COLO829 (cell line): ENCODE results near the gene PURA.

Source experiments
- DNase-seq: peaks from one replicate; pipeline ENCODE4 v3.0.0; 2012; ENCODE audit warnings: low spot score

The PURA gene

DNA sequence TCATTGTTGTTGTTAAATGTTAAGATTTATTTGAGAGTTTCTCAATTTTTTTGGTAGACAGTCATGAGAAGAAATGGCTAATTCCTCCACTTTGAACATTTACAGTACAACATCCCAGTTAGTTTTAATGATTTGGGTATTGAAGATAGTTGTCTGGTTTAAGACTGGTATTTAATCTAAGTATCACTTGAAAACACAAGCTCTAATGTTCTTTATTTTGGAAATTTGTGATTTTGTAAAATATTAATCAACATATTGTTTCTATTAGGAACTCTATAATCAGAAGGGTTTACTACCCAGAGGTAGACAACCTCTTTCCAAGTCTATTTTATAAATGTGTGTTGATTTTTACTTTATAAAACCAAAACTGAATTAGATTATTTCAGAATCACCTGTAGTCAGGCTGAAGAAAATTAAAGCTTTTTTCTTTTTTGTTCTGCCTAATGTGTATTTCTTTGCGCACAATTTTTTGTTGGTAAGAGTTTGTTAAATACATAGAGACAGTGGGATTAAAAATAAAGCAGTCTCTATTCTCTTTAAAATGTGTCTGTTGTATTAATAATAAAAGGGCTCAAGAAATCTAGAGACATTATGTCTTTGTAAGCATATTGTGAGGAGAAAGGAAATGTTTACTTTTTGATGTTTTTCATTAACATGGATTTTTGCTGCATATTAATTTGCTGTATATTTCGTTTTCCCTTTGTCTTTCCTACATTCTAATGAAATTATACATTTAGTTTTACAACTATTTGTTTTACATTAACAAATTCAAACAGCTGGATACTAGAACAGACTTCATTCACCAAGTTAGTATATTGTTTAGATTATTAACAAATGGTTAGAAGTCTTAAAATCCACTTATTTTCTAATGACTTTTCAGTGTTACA, 3.9 kb upstream of the PURA start:
- DNase-seq, result no peak

DNA sequence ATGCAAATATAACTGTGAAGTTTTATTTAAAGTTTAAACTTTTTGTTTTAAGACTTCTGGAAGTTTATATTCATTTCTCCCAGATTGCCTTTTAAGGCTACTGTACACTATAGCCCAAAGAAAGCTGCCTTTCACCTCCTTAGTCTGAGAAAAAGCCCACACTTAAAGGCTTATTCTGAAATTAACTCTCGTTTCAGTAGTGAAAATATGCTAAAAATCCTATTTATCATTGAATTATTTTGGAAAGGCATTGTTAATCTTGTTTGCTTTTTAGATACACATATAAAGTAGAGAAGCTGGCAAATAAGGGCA, 3.3 kb upstream of the PURA start:
- DNase-seq, result no peak

DNA sequence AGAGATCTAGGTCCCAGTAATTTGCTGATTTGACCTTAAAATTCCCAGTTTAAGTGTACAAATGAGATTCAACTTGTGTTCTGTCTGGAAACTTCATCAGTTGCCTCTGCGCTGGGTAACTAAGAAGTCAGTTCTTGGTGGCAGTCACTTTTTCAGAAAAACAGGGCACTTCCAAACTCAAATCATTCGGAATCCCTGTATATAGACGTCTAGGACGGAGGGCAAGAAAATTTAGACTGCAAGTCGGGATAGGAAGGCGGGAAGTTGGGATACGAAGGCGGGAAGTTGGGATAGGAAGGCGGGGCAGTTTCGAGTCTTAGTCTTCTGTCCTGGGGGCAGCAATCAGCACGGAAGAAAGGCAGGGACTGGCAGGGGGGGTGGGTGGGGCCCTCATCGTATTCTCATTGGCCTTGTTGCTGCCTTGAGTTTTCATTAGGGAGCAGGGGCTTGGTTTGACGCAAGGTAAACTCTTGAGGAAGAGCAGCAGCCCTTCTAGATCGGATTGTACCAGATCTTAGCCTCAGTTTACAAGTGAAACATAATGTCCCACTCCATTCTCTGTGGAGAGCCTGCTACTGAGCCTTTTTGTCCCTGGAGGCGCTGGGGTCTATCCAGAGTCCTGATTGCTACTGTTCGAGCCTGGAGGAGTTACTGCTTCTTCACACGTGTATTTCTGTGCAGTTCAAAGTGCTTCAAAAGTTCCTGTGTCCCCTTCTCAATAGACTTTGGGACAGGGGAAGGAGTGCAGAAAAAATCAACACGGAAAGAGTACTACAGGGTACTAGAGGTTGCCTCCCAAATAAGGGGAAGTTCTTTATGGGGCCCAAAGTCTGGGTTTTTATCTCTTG, 2.7 kb upstream of the PURA start:
- DNase-seq, result no peak

DNA sequence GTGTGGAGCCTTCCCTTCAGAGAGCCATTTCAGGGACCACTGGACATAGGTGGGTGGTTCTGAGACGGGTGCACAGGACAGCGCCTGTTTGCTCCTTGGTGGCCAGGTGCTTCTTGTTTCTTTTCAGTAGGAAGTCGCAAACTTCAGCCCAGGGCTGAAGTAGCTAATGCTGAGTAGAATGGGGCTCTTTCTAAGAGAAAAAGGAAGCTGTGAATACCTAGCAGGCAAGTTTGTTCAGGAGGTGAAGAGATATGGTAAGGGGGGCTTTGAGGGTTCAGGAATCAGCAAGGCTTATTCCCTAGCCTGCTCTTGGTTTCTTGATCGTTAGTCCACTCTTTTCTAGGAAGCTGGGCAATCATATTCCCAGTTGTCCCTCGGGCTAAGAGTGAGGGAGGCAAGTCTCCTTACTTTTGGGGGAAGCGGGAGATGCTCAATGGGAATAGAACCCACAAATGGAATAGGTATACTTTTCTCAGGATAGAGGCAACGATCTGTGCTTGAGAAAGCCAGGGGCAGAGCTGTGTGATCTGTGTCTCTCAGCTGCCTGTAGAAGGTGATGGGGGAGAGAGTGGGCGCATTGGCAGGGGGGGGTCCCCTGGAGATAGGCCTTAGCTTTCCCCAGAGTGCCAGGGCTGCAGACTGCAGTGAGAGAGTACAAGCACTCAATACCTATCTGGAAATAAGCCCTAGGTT, 1.9 kb upstream of the PURA start:
- no peak for DNase-seq

DNA sequence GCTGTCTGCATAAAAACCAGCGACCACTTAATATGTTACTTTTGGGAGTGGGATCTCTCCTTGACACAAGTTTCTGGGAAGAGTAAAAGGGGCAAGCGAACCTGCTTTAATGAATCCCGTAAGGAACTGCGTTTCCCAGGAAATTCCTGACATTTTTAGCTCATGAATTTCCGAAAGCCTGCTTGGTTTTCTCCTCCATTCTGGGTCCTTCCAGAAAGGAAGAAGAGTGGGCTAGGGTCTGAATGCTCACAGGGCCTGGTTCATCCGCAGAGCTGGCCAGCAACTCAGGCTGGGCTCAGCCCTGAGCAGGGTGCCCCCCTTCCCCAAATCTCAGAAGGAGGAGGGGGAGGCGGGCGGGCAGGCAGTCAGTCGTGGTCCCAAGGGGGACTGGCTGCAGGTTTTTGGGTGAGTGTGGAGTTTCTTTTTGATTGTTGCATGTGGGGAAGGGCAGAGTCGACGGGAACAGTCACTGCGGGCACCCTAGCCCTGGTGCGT, 1.2 kb upstream of the PURA start:
- no peak for DNase-seq

DNA sequence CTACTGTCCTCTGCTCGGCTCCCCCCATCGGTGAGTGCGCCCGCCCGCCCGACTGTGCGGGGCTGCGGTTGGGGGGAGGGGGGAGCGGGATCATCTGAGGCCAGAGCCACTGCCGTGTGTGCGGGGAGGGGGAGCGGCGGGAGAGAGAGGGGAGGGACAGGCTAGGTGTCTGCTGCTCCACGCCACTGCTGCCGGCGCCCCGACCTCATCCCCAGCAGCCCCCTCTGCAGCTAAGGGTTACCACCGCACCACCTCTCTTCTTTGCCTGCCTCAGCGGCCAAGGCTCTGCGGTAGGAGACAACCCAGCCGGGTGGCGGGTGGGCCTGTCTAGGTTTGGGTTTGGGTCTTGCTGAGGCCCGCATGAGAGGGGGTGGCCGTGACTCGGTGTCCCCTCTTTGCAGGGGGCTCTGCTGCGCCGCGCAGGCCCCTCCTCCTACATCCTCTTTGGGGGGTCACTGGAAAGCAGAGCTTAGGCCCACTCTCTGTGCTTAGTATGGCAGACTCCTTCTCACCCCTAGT, 670 bp upstream of the PURA start:
- DNase-seq, result no peak

DNA sequence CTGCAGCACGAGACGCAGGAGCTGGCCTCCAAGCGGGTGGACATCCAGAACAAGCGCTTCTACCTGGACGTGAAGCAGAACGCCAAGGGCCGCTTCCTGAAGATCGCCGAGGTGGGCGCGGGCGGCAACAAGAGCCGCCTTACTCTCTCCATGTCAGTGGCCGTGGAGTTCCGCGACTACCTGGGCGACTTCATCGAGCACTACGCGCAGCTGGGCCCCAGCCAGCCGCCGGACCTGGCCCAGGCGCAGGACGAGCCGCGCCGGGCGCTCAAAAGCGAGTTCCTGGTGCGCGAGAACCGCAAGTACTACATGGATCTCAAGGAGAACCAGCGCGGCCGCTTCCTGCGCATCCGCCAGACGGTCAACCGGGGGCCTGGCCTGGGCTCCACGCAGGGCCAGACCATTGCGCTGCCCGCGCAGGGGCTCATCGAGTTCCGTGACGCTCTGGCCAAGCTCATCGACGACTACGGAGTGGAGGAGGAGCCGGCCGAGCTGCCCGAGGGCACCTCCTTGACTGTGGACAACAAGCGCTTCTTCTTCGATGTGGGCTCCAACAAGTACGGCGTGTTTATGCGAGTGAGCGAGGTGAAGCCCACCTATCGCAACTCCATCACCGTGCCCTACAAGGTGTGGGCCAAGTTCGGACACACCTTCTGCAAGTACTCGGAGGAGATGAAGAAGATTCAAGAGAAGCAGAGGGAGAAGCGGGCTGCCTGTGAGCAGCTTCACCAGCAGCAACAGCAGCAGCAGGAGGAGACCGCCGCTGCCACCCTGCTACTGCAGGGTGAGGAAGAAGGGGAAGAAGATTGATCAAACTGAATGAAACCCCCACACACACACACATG, 654 bp downstream of the PURA start:
- no peak for DNase-seq

DNA sequence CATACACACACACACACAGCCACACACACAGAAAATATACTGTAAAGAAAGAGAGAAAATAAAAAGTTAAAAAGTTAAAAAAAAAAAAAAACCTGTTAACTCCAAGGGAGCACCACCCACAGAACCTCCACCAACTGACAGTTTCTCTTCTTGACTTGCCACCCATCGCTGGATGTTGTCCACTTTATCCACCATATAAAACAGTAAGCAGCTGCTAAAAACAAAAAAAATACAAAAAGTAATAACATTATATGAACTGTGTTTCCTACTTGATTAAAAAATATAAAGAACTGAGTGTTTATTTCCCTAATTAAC, 1.2 kb downstream of the PURA start:
- DNase-seq, result no peak

DNA sequence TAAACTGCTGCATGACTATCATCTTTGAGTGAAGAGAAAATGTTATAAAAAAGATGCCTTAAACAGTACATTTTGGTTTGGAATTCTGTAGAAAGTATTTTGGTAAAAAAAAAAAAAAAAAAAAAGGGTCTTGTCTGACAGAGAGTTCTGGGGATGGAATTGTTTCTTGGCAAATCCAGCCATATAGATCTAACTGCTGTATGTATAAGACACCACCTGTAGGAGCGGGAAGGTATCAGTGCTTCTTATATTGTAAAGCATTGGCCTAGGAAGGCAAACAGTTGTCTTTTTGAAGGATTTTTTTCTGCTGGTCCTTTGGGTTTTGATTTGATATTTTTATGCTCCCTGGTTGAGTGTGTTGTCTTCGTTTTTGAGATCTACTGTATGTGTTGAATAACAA, 2.8 kb downstream of the PURA start:
- DNase-seq, result no peak

DNA sequence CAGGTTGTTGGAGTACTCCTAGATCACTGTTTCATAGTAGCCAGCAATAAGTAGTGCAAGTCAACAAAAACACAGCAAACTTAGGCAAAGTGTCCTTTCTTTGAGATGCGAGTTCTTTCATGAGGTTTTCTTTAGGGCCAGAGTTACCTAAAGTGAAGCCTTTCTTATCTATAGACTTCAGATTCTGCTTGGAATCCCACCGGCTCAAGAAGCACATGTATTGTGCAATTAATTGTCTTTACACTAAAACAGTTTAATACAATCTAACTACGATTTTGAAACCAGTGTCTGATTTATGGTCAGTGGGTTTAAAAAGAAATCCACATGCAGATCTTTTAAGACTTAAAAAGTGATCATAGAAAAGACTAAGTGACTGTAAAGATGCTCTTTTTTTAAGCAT, 3.6 kb downstream of the PURA start:
- DNase-seq, result no peak

DNA sequence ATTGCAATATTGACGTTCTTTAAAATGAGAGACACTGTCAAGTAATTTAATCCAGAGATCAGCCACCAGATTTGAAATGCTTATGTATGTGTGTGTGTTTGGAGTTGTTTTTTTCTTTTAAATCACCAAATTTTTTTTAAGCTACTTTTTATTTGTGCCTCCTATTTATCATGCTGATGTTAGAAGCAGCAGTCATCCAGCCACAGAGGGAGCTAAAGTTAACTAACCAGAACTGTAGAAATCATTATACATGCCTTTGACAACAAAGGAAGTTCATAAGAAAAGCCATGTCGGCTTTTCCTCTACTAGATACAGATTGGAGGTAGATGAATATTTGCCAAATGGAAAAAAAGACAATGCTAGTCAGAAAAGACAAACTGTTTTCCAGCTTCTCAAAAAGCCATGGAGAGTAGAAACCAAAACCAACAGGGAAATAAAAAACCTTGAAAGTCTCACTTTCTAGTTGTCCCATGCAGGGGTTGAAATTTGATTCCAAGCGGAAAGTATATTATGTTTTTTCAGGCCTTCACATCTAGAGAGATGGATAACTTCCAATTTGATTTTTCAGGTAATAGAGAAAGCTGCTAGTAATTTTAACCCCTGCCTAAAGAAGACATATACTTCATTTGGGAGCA, 4.5 kb downstream of the PURA start:
- DNase-seq, result no peak

DNA sequence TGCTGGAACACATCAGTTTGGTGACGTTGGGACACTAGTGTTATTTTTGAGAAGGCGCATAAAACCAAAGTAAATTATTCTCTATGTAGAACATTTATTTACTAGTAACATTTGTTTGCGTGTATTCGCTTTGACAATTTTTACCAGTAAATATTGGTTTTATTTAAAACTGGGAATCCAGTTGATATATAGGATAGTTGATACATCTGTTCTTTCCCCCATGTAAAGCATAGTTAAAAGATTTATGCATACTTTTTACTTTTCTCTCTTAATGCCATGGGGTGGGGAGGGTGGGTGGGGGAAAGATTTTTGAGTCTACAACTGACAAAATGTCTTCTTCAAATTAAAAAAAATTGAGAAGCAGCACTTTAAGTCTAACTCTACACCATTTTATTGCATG, 11.7 kb downstream of the PURA start, which contains the start of gene IGIP:
Gene IGIP, plus strand, starts transcription at position 301 of the 400 bp plus-strand sequence. CDS start 2,540 bp downstream, outside the sequence.
- DNase-seq, result no peak

DNA sequence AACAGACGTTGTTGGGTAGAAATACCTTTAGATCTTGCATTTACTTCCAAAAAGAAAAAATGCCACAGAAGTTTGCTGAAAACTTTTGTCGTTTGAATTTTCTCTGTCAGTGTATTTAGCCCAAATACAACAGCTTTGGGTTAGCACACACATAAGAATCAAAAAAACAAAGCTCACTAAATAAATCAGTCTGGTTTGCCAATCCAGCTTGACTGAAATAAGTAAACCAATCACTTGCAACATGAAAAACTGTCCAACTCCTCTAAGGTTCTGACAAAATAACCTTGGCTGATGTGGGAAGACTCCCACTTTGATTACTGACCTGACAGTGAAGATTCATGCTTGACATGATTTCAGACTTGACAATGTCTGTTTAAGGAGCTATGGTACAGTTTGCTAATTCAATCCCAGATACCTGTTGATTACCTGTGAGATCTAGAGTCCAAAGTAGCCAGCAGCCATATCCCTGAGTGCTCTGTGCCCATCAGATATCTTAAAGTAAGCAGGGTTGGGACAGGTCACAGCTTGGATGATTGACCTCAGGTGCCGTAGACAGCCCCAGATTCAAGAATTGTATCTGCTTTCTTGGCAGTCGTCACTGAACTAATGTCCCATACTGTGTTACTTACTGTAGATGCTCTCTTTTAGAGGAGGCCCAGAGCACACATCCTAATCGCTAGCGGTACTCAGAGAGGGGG, 12.6 kb downstream of the PURA start:
- DNase-seq, result no peak

DNA sequence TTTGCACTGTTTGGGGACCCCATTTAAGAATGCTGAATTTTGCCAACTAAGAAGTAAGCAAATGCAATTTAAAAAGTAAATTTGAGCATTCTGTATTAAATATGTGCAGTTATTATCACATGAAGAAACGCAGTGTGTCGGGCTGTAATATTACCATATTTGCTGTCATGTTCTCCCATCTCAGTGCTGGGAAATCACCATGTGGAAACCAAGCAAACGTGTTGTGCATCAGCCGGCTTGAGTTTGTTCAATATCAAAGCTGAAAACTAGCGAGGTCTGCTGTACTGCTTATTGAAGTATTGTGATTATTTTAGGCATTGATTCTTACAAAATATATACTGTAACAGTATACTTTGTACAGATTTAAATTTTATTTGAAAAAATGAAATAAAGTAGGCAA, 14.5 kb downstream of the PURA start:
- no peak for DNase-seq

DNA sequence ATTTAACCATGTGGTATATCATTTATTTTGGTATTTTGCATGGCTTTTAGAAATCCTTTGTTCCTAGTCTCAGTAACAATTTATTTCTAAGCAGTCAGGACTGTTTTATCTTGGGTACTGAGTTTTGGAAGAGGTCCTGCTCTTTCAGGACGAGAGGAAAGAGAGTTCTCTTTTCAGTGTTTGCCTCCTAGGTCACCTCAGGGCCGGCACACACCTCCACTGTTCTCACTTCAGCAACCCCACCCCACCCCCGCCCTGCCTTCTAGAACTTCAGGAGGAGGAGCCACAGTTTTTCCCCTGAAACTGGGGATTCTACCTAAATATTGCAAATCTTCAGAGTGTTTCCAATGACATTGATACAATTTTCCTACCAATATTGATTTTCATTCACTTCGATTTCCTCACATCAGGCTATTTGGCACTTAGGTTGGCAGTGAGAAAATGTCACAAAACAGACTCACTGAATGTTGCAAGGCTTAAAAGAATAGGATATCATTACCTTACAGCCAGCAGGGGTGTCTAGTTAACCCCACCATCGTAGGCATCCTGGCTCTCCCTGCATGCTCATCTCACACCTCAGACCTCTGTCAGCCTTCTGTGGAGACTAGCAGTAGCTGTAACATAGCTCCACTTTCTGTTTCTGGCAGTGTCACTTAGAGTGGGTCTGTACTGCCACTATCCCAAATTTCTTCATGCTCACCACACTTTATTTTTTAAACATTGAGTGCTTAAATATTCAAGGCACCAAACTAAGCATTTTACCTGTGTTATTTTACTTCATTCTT, 17.2 kb downstream of the PURA start:
- no peak for DNase-seq

DNA sequence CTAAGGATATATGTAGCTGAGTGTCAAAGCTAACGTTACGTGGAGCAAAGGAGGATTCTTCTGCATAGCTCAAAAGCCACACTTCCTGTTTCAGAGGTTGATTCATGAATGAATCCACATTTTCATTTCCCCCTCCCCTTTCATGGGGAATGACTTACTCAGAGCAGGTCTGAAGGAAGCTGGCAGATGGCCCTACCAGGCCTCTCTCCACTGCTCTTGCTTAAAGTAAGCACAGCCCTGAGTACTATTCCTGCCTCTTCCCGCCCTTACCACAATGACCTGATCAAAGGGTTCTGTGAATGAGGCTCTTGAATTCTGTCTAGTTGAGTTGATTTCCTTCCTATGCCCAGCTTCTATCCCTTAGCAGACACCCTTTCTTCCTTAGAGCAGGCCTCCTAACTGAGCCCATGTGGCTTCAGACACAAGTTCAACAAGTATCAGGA, 18.1 kb downstream of the PURA start:
- DNase-seq, result peak; percentile 76

DNA sequence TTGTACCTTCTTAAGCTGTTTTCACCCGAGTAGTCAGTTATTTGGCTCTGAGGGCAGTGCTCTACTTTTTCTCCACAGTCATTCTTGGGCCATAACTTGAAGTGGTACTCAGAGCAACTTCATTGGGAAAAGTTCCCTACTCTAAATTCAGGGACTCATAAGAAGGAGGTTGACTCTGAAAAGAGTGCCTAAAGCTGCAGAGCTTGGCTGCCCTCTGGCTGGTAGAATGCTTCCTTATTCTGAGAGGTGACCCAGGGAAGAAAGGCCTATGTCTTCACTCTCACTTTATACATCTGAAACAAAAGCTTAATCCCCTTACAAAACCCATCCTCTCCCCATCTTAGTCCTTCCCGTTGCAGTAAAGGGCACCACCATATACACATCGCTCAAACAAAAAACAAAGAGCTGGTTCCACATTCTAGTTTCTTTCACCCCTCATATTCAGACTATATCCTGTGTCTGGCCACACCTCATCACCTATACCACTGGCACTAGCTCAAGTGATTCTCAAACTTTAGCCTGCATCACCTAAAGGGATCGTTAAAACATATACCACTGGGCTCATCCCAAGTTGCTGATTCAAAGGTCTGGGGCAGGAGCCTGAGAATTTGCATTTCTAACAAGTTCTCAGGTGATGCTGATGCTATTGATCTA, 19.7 kb downstream of the PURA start:
- DNase-seq, result no peak

DNA sequence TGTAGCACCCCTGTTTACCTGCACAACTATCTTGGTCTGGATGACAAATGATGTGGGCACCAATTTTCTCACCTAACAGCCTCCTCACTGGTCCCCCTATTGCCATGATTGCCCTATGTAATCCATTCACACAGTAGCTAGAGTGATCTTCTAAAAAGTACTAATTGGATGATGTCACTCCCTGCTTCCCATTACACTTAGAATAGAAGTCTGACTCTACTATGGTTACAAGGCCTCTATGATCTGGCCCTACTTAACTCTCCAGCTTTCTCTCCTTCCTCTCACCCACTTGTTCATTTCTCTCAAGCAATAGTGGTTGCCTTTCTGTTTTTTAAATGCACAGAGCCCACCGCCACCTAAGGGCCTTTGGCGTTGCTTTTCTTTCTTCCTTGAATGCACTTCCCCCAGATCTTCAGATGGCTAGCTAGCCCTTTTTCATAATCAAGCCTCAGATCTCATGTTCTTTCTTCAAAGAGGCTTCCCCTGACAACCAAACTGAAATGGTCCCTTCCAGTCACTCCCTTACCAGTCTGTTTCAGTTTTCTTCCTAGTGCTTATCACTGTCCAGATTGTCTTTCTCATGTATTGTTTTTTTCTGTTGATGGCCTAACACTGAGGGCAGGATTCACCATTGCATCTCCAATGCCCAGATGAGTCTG, 20.5 kb downstream of the PURA start:
- DNase-seq, result no peak
